ENCODE measurements around the gene LCOR.

The LCOR gene

GRCh38 chr10:96973809-96974747 is 142.0 kb downstream of the LCOR start:
- ChIA-PET CTCF (interaction anchor here (1.2 to 4.0 kb wide), 13 partner anchors 9 to 112 kb away, joined by 3 to 14 read pairs (median 5); no protein-coding TSS in a partner anchor), POLR2A (no interaction called here)
- no peak for DNase-seq (ENCODE audit: extremely low spot score)
- TF ChIP-seq, protein P1, sequence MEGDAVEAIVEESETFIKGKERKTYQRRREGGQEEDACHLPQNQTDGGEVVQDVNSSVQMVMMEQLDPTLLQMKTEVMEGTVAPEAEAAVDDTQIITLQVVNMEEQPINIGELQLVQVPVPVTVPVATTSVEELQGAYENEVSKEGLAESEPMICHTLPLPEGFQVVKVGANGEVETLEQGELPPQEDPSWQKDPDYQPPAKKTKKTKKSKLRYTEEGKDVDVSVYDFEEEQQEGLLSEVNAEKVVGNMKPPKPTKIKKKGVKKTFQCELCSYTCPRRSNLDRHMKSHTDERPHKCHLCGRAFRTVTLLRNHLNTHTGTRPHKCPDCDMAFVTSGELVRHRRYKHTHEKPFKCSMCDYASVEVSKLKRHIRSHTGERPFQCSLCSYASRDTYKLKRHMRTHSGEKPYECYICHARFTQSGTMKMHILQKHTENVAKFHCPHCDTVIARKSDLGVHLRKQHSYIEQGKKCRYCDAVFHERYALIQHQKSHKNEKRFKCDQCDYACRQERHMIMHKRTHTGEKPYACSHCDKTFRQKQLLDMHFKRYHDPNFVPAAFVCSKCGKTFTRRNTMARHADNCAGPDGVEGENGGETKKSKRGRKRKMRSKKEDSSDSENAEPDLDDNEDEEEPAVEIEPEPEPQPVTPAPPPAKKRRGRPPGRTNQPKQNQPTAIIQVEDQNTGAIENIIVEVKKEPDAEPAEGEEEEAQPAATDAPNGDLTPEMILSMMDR (IDR thresholded peaks at IDR 0.05; ENCODE audit: control extremely low read depth, extremely low read depth, low read depth, missing control alignments) = no peak

- POLR2A ChIA-PET = no interaction called here
- TF ChIP-seq, protein P1 (IDR thresholded peaks at IDR 0.05; ENCODE audit: control extremely low read depth, extremely low read depth, low read depth, missing control alignments) = no peak
- CTCF ChIA-PET = interaction anchor here (1.2 to 4.0 kb wide), 11 partner anchors 9 to 113 kb away, joined by 3 to 14 read pairs (median 5); no protein-coding TSS in a partner anchor
- no peak for DNase-seq (ENCODE audit: extremely low spot score)
Measured at GRCh38 chr10:96975136-96975535, 143.0 kb downstream of the LCOR start.

GRCh38 chr10:96978621-96979154 is 146.6 kb downstream of the LCOR start:
- POLR2A ChIA-PET = no interaction called here
- CTCF ChIA-PET = interaction anchor here (1.0 to 1.6 kb wide), 5 partner anchors 9 to 58 kb away, joined by 3 to 5 read pairs (median 3); no protein-coding TSS in a partner anchor
- TF ChIP-seq, protein P1 (IDR thresholded peaks at IDR 0.05; ENCODE audit: control extremely low read depth, extremely low read depth, low read depth, missing control alignments) = no peak
- peak; percentile 70 for DNase-seq (ENCODE audit: extremely low spot score)

DNA sequence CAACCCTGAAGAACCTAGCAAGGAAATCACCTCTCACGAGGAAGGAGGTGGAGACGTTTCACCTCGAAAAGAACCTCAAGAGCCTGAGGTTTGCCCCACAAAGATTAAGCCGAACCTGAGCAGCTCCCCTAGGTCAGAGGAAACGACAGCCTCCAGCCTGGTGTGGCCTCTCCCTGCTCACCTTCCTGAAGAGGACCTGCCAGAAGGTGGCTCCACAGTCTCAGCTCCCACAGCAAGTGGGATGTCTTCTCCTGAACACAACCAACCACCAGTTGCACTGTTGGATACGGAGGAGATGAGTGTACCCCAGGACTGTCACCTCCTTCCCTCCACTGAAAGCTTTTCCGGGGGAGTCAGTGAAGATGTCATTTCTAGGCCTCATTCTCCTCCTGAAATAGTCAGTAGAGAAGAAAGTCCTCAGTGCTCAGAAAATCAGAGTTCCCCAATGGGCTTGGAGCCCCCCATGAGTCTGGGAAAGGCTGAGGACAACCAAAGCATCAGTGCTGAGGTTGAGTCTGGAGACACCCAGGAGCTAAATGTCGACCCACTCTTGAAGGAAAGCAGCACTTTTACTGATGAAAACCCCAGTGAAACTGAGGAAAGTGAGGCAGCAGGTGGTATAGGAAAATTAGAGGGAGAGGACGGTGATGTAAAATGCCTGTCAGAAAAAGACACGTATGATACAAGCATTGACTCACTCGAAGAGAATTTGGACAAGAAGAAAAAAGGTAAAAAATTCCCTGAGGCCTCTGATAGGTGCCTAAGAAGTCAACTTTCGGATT is 150.2 kb downstream of the LCOR start:
- DNase-seq (ENCODE audit: extremely low spot score) = no peak
- ChIA-PET POLR2A (no interaction called here), CTCF (interaction anchor here (1.0 to 2.8 kb wide), 5 partner anchors 11 to 72 kb away, joined by 3 to 14 read pairs (median 4); no protein-coding TSS in a partner anchor)
- TF ChIP-seq, protein P1 (IDR thresholded peaks at IDR 0.05; ENCODE audit: control extremely low read depth, extremely low read depth, low read depth, missing control alignments) = no peak

DNA sequence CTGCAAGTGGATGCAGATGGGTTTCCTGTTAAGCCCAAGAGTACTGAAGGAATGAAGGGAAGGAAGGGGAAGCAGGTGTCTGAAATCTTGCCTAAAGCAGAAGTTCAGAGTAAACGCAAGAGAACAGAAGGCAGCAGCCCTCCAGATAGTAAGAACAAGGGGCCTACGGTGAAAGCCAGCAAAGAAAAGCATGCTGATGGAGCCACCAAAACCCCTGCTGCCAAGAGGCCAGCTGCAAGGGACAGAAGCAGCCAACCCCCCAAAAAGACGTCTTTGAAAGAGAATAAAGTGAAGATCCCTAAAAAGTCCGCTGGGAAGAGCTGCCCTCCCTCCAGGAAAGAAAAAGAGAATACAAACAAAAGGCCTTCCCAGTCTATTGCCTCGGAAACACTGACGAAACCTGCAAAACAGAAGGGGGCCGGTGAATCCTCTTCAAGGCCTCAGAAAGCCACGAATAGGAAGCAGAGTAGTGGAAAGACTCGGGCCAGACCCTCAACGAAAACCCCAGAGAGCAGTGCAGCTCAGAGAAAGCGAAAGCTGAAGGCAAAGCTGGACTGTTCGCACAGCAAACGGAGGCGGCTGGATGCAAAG is 152.5 kb downstream of the LCOR start:
- peak; percentile 60 for DNase-seq (ENCODE audit: extremely low spot score)
- POLR2A ChIA-PET = no interaction called here
- TF ChIP-seq, protein P1 (IDR thresholded peaks at IDR 0.05; ENCODE audit: control extremely low read depth, extremely low read depth, low read depth, missing control alignments) = no peak
- CTCF ChIA-PET = interaction anchor here (0.8 to 2.8 kb wide), 8 partner anchors 9 to 342 kb away, joined by 3 to 14 read pairs (median 6); no protein-coding TSS in a partner anchor
